SU-DHL-6 (cell line): ENCODE results near the gene SUPT20HL1.

Experiments
- H2AFZ ChIP-seq: fragments of 200-600 bp; sonication (generic); 2 replicates; pipeline ENCODE4 v1.6.1; 2014; ENCODE audit warnings: low read depth, mild to moderate bottlenecking, moderate library complexity, mixed read lengths, antibody characterized with exemption, low read length; ENCODE audit not compliant: severe bottlenecking
- H3F3A ChIP-seq: fragments of 200-600 bp; shearing (Covaris generic); 2 replicates; pipeline ENCODE4 v1.6.0; 2016; ENCODE audit warnings: antibody characterized with exemption, mild to moderate bottlenecking; ENCODE audit not compliant: insufficient read depth
- H3K27ac ChIP-seq: fragments of 200-600 bp; sonication (generic); 2 replicates; pipeline ENCODE4 v1.5.1; 2016; ENCODE audit warnings: low read depth, mild to moderate bottlenecking, low read length, moderate library complexity, mixed read lengths
- H3K27me3 ChIP-seq: fragments of 200-600 bp; sonication (generic), shearing (Covaris generic); 2 replicates; pipeline ENCODE4 v1.6.0; 2014; ENCODE audit warnings: mild to moderate bottlenecking, low read length
- H3K36me3 ChIP-seq: fragments of 200-600 bp; sonication (generic); 2 replicates; pipeline ENCODE4 v1.6.1; 2014; ENCODE audit warnings: mild to moderate bottlenecking, low read length, mixed read lengths
- H3K4me2 ChIP-seq: fragments of 300-600, 200-600 bp; shearing (Covaris generic), sonication (generic); 2 replicates; pipeline ENCODE4 v1.6.0; 2014; ENCODE audit warnings: low read length, low read depth, mild to moderate bottlenecking; ENCODE audit not compliant: poor library complexity, severe bottlenecking
- H3K4me3 ChIP-seq: fragments of 200-600 bp; sonication (generic); 2 replicates; pipeline ENCODE4 v1.5.1; 2014; ENCODE audit warnings: antibody characterized with exemption, low read length, mild to moderate bottlenecking, mixed read lengths; ENCODE audit not compliant: insufficient read depth, poor library complexity, severe bottlenecking
- H3K79me2 ChIP-seq: fragments of 200-600 bp; sonication (generic); 2 replicates; pipeline ENCODE4 v1.6.1; 2014; ENCODE audit warnings: mild to moderate bottlenecking, low read length, moderate library complexity; ENCODE audit not compliant: insufficient read depth
- H3K9ac ChIP-seq: fragments of 200-600 bp; sonication (generic); 2 replicates; pipeline ENCODE4 v1.7.0; 2014; ENCODE audit warnings: mild to moderate bottlenecking, low read length
- H3K9me2 ChIP-seq: fragments of 200-600 bp; sonication (generic); replicated peaks from 2 replicates; pipeline ENCODE4 v1.6.1; 2014; ENCODE audit warnings: low read length; ENCODE audit not compliant: insufficient read depth
- H3K9me3 ChIP-seq: fragments of 200-600 bp; sonication (generic); 2 replicates; pipeline ENCODE4 v1.6.1; 2014; ENCODE audit warnings: low read length, mixed read lengths; ENCODE audit not compliant: insufficient read depth
- H4K20me1 ChIP-seq: fragments of 200-600 bp; sonication (generic); 2 replicates; pipeline ENCODE4 v1.6.1; 2014; ENCODE audit warnings: low read depth, mild to moderate bottlenecking, antibody characterized with exemption, low read length, moderate library complexity, mixed read lengths
- EZH2phosphoT487 ChIP-seq: fragments of 200-600 bp; sonication (generic), shearing (Covaris generic); conservative IDR thresholded peaks from 2 replicates; pipeline ENCODE4 v1.6.1; 2018; ENCODE audit warnings: mild to moderate bottlenecking, antibody characterized with exemption, low read length, moderate library complexity, mixed read lengths
- TF ChIP-seq, protein P1 (sequence below): fragments of 200-600 bp; sonication (generic); IDR thresholded peaks from one replicate; pipeline ENCODE4 v1.5.1; 2017; ENCODE audit warnings: antibody characterized with exemption, mild to moderate bottlenecking, low read length, moderate library complexity; ENCODE audit not compliant: insufficient read depth, poor library complexity, severe bottlenecking

The SUPT20HL1 gene

DNA sequence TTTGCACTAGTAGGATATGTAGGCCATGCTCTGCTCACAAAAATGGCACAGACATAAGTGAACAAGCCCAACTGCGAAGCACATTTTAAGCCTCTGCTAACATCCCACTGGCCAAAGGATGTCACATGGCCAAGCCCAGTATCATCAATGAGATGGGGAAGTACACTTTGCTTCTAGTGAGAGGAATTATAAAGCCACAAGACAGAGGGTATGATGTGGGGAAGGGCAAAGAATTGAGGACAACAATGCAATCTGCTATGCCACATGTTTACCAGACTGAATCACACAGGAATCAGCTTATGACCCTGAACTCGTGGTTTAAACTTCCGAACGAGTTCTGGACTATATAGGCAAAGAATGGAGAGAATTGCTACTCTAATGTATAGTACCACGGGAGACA lies 39.1 kb downstream of the SUPT20HL1 start:
- Histone ChIP-seq H3K9me2 (no peaks in the 10 kb centered on the region), H3K4me2 (no peak overlapping the region), H2AFZ (no peak overlapping the region), H3K9me3 (no peaks in the 10 kb centered on the region), H3F3A (no peaks in the 10 kb centered on the region), H3K27ac (no peak overlapping the region), H3K79me2 (no peaks in the 10 kb centered on the region), H3K4me3 (no peak overlapping the region), H4K20me1 (no peaks in the 10 kb centered on the region), H3K27me3 (no peaks in the 10 kb centered on the region), H3K9ac (no peak overlapping the region), H3K36me3 (no peaks in the 10 kb centered on the region)
- TF ChIP-seq EZH2phosphoT487, result no peak
- TF ChIP-seq, protein P1, sequence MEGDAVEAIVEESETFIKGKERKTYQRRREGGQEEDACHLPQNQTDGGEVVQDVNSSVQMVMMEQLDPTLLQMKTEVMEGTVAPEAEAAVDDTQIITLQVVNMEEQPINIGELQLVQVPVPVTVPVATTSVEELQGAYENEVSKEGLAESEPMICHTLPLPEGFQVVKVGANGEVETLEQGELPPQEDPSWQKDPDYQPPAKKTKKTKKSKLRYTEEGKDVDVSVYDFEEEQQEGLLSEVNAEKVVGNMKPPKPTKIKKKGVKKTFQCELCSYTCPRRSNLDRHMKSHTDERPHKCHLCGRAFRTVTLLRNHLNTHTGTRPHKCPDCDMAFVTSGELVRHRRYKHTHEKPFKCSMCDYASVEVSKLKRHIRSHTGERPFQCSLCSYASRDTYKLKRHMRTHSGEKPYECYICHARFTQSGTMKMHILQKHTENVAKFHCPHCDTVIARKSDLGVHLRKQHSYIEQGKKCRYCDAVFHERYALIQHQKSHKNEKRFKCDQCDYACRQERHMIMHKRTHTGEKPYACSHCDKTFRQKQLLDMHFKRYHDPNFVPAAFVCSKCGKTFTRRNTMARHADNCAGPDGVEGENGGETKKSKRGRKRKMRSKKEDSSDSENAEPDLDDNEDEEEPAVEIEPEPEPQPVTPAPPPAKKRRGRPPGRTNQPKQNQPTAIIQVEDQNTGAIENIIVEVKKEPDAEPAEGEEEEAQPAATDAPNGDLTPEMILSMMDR, result no peak

DNA sequence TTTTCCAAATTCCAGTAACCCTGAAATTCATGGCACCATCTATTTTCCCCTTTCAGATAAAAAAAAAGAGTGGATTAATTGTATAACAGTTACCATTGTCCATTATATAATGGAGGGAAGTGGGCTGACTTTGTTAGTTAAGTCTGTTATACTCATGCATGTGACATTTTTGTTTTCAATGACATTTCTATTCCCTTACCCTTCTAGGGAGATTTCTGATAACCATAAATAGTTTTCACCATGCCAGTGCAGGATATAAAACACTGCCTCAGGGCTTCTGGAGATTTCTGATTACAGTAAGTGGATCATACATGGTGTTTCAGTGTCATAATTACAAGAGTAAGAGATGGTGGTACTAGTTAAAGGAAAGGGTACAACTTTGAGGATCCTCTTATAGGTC lies 45.5 kb downstream of the SUPT20HL1 start:
- Histone ChIP-seq H3K27me3 (no peaks in the 10 kb centered on the region), H3K9me2 (no peaks in the 10 kb centered on the region), H3K9me3 (no peaks in the 10 kb centered on the region), H4K20me1 (no peaks in the 10 kb centered on the region), H3K4me3 (no peak overlapping the region), H2AFZ (no peak overlapping the region), H3K4me2 (no peak overlapping the region), H3K79me2 (no peaks in the 10 kb centered on the region), H3K36me3 (no peaks in the 10 kb centered on the region), H3K27ac (no peak overlapping the region), H3K9ac (no peak overlapping the region), H3F3A (no peaks in the 10 kb centered on the region)
- TF ChIP-seq EZH2phosphoT487, result no peak
- TF ChIP-seq, protein P1, result no peak
